GM19397 (cell line): ENCODE results near the gene EXD3.

Experiments used
- ATAC-seq: cut with Tn5 transposase; IDR thresholded peaks from one replicate; pipeline ENCODE4 v1.9.1; 2021; ENCODE audit warnings: mild to moderate bottlenecking, moderate library complexity; ENCODE audit not compliant: unreplicated experiment

EXD3 gene

DNA sequence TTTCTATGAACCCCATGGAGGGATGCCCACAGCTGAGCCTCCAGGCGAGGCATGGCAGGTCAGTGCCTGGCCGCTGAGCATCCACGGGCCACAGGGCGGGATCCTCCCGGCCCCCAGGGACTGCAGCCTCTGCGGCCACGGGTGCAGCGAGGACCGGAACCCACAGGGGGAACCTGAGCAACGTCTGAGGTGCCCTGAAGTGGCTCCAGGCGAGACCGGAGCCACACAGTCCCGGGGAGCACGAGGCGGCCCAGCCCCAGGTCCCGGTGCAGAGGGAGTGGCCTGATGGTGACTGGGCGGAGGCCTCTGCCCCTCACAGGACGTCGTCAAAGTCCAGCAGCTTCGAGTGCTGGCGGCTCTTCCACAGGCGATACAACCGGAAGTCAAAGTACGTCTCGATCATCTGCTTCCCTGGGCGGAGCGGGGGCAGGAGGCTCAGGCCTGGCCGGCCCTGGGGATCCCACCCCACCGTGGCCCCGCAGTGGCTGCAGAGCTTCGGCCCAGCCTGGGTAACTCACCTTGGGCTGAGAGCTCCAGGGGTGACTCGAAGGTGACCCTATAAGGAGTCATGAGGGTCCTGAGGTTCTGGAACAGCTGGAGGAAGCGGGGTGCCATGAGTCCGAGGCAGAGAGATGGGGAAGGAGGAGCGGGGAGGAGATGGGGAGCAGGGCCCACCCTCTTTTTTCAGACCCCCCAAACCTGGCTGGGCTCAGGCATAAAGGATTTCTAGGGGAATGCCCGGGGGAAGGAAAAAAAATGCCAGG, 26.3 kb upstream of the EXD3 start:
- no peak for ATAC-seq

DNA sequence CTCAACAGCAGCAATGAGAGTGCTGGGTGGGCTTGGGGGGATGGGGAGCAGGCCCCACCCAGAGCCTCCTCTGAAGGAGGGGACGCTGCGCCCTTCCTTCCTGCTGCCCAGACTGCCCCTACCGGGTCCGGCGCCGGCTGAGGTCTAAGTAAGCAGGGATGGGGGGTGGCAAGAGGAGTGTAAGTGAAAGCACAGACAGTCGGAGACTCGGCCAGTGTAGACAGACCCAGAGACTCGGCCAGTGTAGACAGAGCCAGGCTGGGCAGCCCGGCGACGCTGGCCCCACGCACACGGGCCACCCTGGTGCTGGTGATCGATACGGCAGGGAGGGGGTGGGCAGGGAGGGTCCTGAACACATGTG, 25.6 kb upstream of the EXD3 start:
- no peak for ATAC-seq

DNA sequence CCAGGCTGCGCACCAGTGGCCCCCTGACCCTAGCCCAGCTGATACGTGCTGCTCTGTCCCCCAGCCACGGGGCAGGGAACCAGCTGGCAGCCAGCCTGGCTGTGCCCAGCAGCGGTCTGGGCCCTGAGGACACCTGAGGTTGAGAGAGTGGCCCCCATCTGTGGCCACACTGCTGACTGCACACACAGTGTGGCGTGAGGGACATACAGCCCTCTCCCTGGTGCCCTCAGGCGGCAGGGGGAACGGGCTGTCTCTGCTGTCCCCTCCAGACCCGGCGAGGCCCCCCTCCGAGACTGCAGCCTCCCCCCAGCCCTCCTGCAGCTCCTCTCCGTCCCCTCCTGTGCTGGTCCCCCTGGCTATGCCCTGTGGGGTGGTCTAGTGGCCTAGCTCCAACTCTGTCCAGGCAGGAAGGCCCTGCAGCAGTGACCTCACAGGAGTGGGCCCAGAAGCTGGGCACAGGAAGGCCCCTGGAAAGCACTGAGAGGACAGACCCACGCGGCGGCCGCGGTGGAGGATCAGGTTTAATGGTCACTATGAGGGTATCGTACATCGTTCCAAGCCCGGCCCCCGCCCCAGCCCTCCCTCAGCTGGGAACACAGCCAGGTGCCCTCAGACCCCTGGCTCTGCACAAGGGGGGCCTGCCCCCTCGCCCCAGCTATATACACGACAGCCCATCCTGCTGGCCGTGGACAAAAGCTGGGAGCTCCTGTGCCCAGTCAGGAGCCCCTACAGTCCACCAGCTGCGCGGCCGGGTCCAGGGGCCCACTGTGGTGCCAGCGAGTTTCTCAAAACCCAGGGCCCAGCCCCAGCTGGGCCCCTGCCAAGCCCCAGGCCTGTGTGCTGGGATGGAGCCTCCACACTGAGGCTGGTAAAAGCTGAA, 25.0 kb upstream of the EXD3 start:
- ATAC-seq, result no peak

DNA sequence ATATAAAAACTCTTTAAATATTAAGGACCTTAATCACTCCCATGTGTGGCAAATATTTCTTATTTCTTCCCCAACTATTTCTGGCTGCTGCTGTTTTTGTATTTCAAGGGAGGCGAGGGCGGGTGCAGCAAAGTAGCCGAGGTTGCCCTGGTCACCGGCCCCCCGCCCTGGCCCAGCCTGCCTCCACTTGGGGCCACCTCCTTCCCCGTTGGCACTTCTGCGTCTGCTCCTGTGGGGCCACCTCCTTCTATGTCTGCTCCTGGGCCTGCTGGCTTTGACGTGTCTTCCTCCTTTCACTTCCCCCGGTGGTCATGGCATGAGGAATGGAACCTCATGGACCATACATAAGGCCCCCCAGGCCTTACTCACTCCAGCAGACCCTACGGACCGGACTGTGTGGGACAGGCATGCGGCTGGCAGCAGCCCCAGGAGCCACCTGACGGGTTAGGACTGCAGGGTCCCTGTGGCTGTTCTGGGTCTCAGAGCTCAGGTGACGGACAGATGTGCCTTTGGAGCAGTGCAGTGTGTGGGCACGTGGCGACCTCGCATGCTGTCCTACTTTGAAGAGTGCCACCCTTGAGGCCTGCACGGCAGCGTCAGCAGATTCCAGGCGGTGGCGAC, 24.0 kb upstream of the EXD3 start:
- no peak for ATAC-seq

DNA sequence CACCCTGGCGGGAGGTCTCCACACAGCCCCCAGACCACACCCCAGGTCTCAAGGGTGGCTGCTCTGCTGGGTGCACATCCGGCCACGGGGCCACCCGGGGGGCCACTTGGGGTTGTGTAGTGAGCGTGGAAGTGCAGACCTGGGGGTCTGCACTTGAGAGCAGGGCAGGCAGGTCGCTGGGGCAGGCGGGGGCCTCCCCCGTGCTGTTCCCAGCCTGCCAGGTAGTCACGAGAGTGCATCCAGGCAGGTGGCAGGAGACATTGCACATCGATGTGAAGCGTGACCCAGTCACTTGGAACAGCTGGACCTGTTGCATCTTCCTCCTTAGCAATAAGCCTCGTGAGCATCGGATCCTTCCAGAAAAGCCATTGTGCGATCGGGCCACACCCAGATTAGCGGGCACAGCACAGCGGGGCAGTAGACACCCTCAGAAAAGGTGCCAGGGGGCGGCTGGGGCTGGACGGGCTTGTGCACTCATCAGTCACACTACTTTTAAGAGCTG, 23.0 kb upstream of the EXD3 start:
- ATAC-seq, result no peak

DNA sequence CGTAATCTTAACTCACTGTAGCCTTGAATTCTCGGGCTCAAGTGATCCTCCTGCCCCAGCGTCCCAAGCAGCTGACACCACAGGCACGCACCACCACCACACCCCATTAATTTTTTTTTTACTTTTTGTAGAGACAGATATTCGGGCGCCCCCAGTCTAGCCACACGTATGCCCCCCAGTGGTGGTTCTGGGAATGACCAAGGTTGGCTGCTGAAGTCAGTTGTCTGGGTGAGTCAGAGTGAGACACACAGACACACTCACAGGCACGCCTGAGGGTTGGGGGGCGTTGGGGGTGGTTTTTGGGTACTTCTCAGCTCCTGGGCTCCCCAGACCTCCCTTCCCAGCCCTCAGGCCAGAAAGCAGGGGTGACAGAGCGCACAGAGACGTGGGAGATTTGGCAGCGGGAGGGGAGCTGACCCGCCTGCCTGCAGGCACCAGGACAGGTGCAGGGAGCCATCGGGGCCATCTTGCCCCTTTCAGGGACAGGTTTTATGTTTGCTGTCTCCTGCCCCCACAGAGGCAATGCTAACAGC, 22.4 kb upstream of the EXD3 start:
- no peak for ATAC-seq

DNA sequence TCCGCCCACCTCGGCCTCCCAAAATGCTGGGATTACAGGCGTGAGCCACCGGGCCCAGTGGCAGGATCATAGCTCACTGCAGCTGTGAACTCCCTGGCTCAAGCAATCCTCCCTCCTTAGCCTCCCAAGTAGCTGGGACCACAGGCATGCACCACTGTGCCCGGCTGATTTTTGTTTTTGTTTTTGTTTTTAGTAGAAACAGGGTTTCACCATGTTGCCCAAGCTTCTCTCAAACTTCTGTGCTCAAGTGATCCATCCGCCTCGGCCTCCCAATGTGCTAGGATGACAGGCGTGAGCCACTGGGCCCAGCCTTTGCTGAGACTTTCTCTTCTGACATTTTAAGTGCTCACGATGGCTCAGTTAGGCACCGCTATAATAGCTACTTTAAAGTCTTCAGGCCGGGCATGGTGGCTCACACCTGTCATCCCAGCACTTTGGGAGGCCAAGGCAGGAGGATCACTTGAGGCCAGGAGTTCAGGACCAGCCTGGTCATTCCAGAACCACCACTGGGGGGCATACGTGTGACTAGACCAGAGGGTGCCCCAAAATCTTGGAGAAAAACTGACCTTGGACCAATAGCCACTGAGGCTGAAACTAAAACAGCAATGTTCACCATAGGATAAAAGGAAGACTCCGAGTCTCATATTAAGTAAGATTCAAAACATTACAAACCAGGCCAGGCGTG, 21.3 kb upstream of the EXD3 start:
- no peak for ATAC-seq

DNA sequence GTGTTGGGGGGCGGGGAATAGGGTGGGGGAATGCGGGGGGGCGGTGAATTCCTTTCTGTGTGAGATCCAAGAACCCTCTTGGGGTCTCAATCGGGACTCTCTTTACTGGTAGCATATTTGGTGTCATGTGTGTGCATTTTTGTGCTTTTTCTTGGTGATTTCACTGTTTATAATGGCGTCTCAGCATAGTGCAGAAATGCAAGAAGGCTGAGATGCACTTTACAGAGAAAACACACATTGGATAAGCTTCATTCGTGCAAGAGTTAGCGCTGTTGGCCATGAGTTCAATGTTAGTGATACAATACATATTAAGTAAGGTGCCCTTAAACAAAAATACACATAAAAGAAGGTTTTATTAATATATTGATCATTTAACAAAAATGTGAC, 19.0 kb upstream of the EXD3 start:
- no peak for ATAC-seq

DNA sequence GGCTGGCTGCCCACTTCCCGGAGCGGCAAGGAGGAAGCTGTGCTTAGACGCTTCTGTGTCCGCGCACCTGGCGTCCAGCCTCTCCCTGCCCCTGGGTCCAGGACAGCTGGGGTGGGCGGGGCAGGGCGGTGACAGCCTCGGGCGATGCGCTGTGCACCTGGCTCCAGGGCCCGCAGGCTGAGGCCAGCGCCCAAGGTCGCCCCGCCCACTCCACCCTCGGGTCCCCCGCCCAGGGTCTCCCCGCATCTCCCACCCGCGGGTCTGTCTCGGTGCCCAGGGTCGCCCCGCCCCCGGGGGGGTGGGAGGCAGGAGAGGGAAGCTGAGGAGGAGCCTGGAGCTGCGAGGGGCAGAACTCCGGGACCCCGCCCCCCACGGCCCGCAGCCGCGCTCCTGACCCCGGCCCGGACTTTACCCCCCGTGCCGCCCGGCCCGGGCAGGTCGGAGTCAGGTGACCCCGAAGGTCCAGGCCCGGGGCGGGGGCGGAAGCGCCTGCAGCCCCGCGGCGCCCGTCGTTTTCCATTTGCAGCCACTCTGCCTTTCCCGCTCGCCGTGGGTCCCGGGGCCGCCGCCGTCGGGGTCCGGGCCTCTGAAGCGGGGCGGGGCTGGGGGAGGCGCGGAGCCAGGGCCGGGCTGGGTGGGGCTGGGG, 18.4 kb upstream of the EXD3 start, which contains the start of gene ENTPD8:
Gene ENTPD8, minus strand, starts transcription at position 69 of the 646 bp plus-strand sequence. CDS start 3,072 bp downstream, outside the sequence.
- ATAC-seq, result no peak

DNA sequence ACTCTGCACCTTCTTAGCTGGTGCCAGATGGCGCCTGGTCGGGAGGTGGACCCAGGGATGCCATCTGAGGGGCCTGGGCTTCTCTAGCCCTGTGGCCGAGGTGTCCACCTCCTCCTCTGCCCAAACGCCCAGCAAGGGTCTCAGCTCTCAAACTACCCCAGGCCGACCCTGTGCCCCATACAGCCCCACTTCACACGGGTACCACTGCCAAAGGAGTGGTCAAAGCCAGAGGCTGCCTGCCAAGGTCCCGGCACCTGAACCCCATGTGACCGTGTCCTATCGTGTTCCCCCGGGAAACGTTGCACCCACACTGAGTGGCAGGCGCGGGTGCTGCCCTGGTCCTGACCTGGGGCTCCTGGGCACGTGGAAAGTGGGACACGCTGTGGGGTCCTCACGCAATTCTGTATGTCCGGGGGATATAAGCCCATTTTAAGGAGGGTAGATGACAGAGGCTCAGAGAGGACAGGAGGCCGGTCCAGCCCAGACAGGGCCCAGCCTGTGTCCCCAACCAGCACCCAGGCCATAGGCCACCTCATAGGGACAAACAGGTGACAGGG, 16.3 kb upstream of the EXD3 start:
- ATAC-seq, result no peak

DNA sequence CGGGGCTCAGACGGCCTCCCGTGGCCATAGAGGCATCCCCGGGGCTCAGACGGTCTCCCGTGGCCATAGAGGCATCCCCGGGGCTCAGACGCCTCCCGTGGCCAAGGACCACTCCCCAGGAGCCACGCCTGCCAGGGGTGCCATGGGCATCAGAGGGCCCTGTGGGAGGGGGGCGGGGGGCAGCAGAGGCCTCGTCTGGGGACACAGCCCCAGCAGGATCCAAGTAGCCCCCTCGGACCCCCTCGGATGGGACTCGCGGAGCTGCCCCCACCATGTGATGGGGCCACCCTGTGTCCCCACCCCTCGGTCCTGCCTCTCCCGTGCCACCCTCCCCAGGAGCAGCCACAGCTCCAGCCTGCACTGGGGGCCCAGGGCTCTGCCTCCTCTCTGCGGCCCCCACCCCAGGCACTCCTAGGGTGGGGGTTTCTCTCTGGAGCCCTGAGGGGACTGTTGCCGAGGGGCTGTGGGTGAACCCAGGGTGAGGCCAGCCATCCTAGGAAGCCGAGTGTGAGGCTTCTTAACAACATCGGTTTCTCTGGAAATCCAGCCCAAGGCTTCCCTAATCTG, 15.7 kb upstream of the EXD3 start:
- no peak for ATAC-seq

DNA sequence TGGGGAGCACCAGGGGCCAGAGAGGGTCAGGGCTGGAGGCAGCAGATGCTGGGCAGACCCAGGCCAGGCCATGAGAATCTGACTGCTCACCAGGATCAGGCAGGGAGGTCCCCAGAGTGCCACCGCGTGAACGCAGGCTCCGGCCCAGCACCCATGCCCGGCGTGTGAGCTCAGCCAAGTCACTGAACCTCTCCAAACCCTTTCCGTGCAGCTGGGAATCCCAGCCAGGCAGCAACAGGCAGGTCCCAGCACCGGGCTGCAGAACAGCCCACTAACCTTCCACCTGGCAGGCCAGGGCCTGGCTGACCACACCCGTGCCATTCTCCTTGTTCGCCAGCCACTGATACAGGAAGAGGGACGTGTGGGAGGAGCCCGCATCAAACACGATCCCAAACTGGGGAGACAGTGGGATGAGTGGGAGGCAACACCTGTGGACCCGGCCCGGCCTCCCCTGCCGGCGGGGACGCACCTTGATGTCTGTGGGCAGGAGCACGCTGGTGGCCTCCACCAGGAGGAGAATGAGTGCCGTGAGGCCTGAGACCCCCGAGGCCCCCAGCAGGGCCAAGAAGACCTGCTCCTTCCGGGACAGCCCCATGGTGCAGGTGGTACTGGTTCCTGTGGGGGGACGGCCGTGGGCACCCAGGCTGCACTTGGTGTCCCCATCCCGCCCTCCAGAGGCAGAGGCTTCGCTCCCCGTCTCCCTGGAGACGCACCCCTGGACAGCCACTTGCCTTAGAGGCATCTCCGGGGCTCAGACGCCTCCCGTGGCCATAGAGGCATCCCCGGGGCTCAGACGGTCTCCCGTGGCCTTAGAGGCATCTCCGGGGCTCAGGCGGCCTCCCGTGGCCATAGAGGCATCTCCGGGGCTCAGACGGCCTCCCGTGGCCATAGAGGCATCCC, 15.0 kb upstream of the EXD3 start:
- no peak for ATAC-seq

DNA sequence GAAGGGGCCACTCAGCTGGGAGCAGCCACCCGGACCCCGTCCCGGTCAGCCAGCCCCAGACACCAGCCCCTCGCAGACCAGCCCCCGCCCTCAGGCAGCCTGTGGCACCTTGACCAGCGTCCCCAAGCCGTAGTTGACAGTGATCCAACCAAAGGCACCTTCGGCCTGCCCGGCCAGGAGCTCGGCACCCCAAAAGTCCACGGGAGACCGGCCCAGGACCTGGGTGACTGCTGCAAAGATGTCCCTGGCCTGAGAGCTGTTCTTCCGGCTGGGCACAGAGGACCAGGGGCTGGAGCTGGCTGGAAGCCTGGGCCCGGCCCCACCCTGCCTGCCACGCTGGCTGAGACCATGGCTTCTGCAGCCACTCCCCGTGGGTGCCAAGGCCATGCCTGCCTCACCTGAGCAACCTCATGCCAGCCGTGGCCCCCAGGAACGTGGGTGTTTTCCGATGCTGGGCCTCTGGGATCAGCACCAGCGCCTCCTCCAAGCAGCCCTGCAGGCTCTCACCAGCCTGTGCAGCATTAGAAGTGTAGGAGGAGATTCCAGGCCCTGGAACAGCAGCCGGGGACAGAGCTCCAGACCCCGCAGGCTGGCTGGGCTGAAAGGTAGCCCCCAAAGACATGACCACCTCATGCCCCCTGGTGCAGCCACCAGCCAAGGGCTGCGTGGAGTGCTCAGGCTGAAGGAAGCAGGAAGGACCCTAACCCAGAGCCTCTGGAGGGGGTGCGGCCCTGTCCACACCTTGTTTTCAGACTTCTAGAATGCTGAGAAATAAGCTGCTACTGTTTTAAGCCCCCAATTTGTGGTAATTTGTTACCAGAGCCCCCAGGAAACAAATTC, 14.0 kb upstream of the EXD3 start:
- no peak for ATAC-seq

DNA sequence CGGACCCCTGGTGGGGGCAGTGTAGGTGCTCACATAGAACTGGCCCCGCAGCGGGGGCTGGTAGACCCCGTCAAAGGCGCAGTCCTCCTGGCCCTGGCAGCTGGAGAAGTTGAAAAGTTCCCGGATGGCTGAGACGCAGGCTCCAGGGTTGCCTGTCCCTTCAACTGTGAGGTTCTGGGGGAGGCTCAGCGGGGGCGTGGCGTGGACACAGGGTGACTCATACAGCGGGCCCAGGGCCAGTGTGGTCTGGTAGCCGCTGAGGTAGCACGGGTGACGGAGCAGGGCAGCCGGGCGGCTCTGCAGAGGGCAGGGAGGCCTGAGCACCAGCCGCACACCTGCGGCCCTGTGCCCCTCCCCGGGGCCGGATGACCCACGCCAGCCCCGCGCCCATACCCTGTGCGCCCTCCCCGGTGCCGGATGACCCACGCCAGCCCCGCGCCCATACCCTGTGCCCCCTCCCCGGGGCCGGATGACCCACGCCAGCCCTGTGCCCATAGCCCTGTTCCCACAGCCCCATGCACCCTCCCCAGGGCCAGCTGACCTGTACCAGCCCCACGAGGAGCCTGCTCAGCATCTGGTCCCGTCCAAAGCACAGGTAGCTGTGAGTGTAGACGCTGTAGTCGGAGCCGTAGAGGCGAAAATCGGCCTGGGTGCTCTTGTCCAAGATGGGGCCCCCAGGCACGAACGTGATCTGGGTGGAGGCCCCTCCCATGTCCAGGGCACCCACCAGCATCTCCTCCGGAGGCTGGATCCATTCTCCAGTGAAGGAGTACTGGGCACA, 13.2 kb upstream of the EXD3 start:
- ATAC-seq, result no peak

DNA sequence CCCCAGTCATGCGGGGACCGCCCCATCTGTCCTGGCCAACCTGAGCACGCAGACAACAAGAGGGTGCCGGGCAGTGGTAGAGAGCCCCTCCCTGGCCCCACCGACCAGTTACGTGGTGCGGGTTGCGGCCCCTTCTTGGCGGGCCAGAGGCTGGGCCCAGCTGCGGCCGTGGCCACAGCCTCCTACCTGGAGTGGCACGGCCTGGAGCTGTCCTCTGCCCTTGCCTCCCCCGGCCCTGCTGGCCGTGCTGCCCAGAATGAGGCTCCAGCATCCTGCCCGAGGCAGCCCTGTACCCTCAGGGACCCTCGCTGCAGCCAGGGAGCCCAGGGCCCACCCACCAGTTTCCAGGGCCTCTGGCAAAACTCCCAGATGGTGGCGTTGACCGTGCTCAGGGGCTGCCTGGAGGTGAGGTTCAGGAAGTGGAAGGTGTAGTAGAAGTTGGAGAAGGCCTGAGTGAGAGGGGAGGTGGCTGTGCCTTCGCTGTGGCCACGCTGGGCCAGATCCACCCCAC, 12.5 kb upstream of the EXD3 start:
- no peak for ATAC-seq

DNA sequence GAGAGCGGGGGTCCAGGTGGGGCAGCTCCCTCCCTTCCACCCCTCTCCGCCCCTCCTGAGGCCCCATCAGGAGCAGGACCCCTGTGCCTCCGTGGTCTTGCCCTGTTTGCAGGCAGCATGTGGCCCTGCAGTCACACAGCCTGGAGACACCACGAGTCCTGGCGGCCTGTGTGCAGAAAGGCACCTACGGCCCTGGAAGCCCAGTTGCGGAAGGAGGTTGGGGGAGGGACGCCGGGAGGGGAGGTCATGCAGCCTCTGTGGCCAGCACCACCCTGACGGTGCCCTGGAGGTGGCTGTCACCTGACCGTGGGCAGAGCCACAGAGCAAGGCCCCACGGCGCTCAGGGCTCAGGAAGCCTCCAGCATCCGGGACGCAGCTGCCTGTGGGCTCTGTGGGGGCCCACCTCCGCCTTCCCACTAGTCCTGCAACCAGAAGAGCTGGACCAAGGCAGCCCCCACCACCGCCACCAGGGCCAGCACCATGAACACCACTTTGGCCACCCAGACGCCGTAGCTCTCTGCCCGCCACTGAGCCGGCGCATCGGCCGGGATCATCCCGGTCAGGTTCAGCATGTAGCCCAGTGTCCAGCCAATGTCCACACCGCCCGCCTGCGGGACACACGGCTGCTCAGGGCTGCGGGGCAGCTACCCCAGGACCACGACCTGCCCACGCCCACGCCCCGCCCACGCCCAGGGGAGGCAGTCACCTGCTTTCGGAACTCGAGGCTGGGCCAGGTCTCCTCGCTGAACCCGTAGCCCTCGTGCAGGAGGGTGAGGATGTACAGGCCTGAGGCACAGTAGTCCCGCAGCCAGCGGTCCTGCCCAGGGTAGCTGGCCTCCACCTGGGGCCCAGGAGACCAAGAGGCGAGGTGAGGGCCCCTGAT, 11.8 kb upstream of the EXD3 start:
- no peak for ATAC-seq
